Heart right ventricle (tissue), 16 donors: ENCODE measurements around the gene B3GALT4. TPM values are rescaled to one million over a fixed set of nuclear protein-coding genes. Genes with fewer than 3 reads are reported as not detected.

ENCODE experiments used
- ATAC-seq, 8 donors: fragments of 200-7000 bp; cut with Tn5 transposase; one replicate each; pipeline ENCODE4 v1.9.1; 2020; ENCODE audit warnings: mild to moderate bottlenecking in 8 of 8, moderate library complexity in 8 of 8, moderate number of reproducible peaks in 1 of 8
- DNase-seq, 2 donors: peaks; one replicate each; pipeline ENCODE4 v3.0.0-alpha.2; 2020
- H3K27ac ChIP-seq, 10 donors: fragments of 200-600 bp; sonication (generic) in 2 of 10; one replicate each; pipeline versions ENCODE4 v1.5.0 to v1.8.0; 2020 to 2022; ENCODE audit warnings: mild to moderate bottlenecking in 3 of 10
- H3K27me3 ChIP-seq, 7 donors: fragments of 200-600 bp; one replicate each; pipeline ENCODE4 v1.8.0; 2021 to 2022; ENCODE audit warnings: mild to moderate bottlenecking in 2 of 7
- H3K36me3 ChIP-seq, 9 donors: fragments of 200-600 bp; sonication (generic) in 1 of 9; one replicate each; pipeline versions ENCODE4 v1.5.0 to v1.8.0; 2020 to 2022; ENCODE audit warnings: mild to moderate bottlenecking in 2 of 9
- H3K4me1 ChIP-seq, 9 donors: fragments of 200-600 bp; sonication (generic) in 1 of 9; one replicate each; pipeline versions ENCODE4 v1.5.0 to v1.8.0; 2020 to 2022; ENCODE audit warnings: mild to moderate bottlenecking in 4 of 9
- H3K4me3 ChIP-seq, 10 donors: fragments of 200-600 bp; sonication (generic) in 2 of 10; one replicate each; pipeline versions ENCODE4 v1.5.0 to v1.8.0; 2020 to 2022; ENCODE audit warnings: mild to moderate bottlenecking in 7 of 10, moderate library complexity in 2 of 10
- H3K9me3 ChIP-seq, 11 donors: fragments of 200-600 bp in 10 of 11; sonication (generic) in 2 of 11; one replicate each; pipeline versions ENCODE4 v1.5.0 to v1.8.0; 2013 to 2022; ENCODE audit warnings: mild to moderate bottlenecking in 2 of 11, control low read depth in 1 of 11, moderate library complexity in 1 of 11
- WGBS, 2 donors: extraction: QIAGEN DNeasy Blood & Tissue Kit; methylation state at CpG; one replicate each; pipeline ENCODE4 v1.1.7; 2013; ENCODE audit warnings: inconsistent platforms in 1 of 2; 5-methylcytosine and 5-hydroxymethylcytosine counted together
- intact Hi-C, 10 donors: fragments of 100-400 bp; cut with DNase I; formaldehyde crosslinking; loops; one replicate each; pipeline versions ENCODE4 v1.11.1 to v1.14.2; 2022
- polyA plus RNA-seq, 2 donors: library from polyadenylated mRNA; stranded (reverse); fragments of 200-250 nt; gene quantifications; one replicate each; pipeline ENCODE4 v1.2.3, GENCODE V29; 2013
- total RNA-seq, 10 donors: library from RNA; stranded (reverse); fragmentation: NEBNext Ultra II Directional in 3 of 10; extraction: Animal tissue kit (Norgen Biotek cat#: 25700) in 3 of 10; gene quantifications; one replicate each; pipeline versions ENCODE4 v1.2.1 to v1.2.4, GENCODE V29; 2021 to 2023
- TF ChIP-seq, protein P1 (sequence below), 9 donors: fragments of 200-600 bp; sonication (generic) in 2 of 9; IDR thresholded peaks; one replicate each; pipeline versions ENCODE4 v1.5.0 to v1.8.0; 2021 to 2022; ENCODE audit warnings: antibody characterized with exemption in 9 of 9, mild to moderate bottlenecking in 5 of 9, moderate library complexity in 1 of 9
- donor health status: Arrhythmogenic right ventricular cardiomyopathy.
- donor health status: ischemic (EF 13 %, LVEDD 7.1; RV severe dilation, severe dysfunction).
- donor health status: healthy with polysubstance abuse.
- donor health status: DM: no; HTN: yes; CAD: no.
- donor health status: DM: no; HTN: no; CAD: no.
- donor health status: ischemic (EF 25% LVEDD 6.9; RV normal size, moderate dysfunction).
- donor health status: ischemic (EF 25% LVEDD 5.7; RV mildly dilated, moderate dysfunction).
- donor health status: healthy.
- donor health status: DM: yes; HTN: yes; CAD: no.
- donor health status: Ischemic cardiomyopathy.
- donor health status: ischemic (EF 35%, LVEDD 5.7; RV mildly dilated, moderate dysfunction).
- donor health status: nonischemic (EF 11% LVEDD 7.7; RV severe dilation, severe dysfunction).
- donor health status: DM: yes; HTN: yes; CAD: no.
- donor health status: PGD.
- donor health status: ischemic (EF 29% LVEDD 5.4; RV normal size, mild dysfunction).
- donor health status: nonischemic (EF 23%, LVEDD 6.1; RV moderate dilation, normal function).

Gene B3GALT4
- total and polyA plus RNA-seq, 12 donors: 5.3 to 12.2 (median 8.0) TPM

GRCh38 chr6:33288921-33289783 lies 12.2 kb downstream of the B3GALT4 start, which contains the start of the genes PFDN6 and WDR46:
Gene PFDN6 (plus strand): TSS chr6:33289601. CDS start chr6:33289857, 256 bp downstream.
Gene WDR46 (minus strand): TSS chr6:33289239. CDS start chr6:33289170, 69 bp downstream.
- WGBS, 2 donors: 0% methylated on average over 43 of the region's 43 CpGs
- H3K27me3 ChIP-seq: no peaks in the 10 kb centered on the region
- peak within 1 kb of the TSS; percentile 57 to 89 (median 80) for H3K27ac ChIP-seq
- ATAC-seq: peak; percentile 92 to 97 (median 96)
- H3K36me3 ChIP-seq: peaks cover 0 to 76% (median 25%) of the 10 kb centered on the region in 9 donors
- DNase-seq: peak; percentile 57 to 90
- no peaks in the 10 kb centered on the region for H3K9me3 ChIP-seq
- H3K4me1 ChIP-seq: peaks cover 7 to 27% (median 21%) of the 10 kb centered on the region in 9 donors
- H3K4me3 ChIP-seq: peak within 1 kb of the TSS; percentile 51 to 92 (median 77)
- TF ChIP-seq, protein P1, sequence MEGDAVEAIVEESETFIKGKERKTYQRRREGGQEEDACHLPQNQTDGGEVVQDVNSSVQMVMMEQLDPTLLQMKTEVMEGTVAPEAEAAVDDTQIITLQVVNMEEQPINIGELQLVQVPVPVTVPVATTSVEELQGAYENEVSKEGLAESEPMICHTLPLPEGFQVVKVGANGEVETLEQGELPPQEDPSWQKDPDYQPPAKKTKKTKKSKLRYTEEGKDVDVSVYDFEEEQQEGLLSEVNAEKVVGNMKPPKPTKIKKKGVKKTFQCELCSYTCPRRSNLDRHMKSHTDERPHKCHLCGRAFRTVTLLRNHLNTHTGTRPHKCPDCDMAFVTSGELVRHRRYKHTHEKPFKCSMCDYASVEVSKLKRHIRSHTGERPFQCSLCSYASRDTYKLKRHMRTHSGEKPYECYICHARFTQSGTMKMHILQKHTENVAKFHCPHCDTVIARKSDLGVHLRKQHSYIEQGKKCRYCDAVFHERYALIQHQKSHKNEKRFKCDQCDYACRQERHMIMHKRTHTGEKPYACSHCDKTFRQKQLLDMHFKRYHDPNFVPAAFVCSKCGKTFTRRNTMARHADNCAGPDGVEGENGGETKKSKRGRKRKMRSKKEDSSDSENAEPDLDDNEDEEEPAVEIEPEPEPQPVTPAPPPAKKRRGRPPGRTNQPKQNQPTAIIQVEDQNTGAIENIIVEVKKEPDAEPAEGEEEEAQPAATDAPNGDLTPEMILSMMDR (IDR thresholded peaks at IDR 0.05): no peak
- intact Hi-C loops: no loop called here

DNA sequence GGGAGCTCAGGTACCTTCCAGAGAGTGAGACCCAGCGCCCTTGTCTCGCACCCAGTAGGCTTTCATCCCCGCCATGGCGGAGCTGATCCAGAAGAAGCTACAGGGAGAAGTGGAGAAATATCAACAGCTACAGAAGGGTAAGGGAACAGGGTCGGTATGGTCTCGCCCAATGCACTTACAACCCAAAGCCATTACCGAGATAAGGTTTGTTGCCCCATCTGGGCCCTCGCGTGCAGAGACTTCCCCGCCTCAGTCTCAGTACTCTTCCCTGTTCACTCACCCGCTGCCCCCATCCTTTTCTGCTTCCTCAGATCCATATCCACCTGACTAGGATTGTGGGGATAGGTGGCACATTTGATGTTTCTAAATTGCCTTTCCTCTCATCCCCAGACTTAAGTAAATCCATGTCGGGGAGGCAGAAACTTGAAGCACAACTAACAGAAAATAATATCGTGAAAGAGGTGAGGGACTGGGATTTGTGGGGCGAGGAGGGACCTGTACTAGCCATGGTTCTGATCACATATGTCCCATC lies 12.9 kb downstream of the B3GALT4 start:
- H3K4me3 ChIP-seq: peak overlapping the region; percentile 51 to 92 (median 77)
- no peaks in the 10 kb centered on the region for H3K9me3 ChIP-seq
- peaks cover 7 to 27% (median 21%) of the 10 kb centered on the region in 9 donors for H3K4me1 ChIP-seq
- no peak for DNase-seq
- TF ChIP-seq, protein P1 (IDR thresholded peaks at IDR 0.05): no peak
- H3K27me3 ChIP-seq: no peaks in the 10 kb centered on the region
- peak overlapping the region in 9 of 10 donors; percentile 57 to 89 (median 81) for H3K27ac ChIP-seq
- intact Hi-C loops: no loop called here
- H3K36me3 ChIP-seq: peaks cover 0 to 74% (median 32%) of the 10 kb centered on the region in 9 donors
- 2 to 3% methylated on average over 14 of the region's 14 CpGs for WGBS, 2 donors
- peak in 4 of 8 donors; percentile 1 to 2 (median 2) for ATAC-seq

GRCh38 chr6:33290459-33290858 lies 13.5 kb downstream of the B3GALT4 start:
- intact Hi-C loops: no loop called here
- Histone ChIP-seq H3K27me3 (no peaks in the 10 kb centered on the region), H3K9me3 (no peaks in the 10 kb centered on the region), H3K36me3 (peaks cover 0 to 74% (median 34%) of the 10 kb centered on the region in 9 donors), H3K4me3 (peak overlapping the region in 9 of 10 donors; percentile 53 to 92 (median 79)), H3K4me1 (peaks cover 7 to 27% (median 21%) of the 10 kb centered on the region in 9 donors), H3K27ac (no peak overlapping the region)
- 67 to 71% methylated on average over 7 of the region's 7 CpGs for WGBS, 2 donors
- ATAC-seq: no peak
- no peak for DNase-seq
- TF ChIP-seq, protein P1 (IDR thresholded peaks at IDR 0.05): no peak

GRCh38 chr6:33292996-33293682 lies 16.2 kb downstream of the B3GALT4 start:
- Histone ChIP-seq H3K27ac (no peak overlapping the region), H3K4me3 (no peak overlapping the region), H3K9me3 (no peaks in the 10 kb centered on the region), H3K4me1 (peaks cover 13 to 33% (median 29%) of the 10 kb centered on the region in 9 donors), H3K27me3 (no peaks in the 10 kb centered on the region), H3K36me3 (peaks cover 0 to 65% (median 34%) of the 10 kb centered on the region in 9 donors)
- DNase-seq: no peak
- ATAC-seq: no peak
- WGBS, 2 donors: 88 to 89% methylated on average over 16 of the region's 16 CpGs
- TF ChIP-seq, protein P1 (IDR thresholded peaks at IDR 0.05): no peak
- intact Hi-C loops: no loop called here
